K562 (cell line): ENCODE measurements around the gene APOA1. TPM values are rescaled to one million over a fixed set of nuclear protein-coding genes. Genes with fewer than 3 reads are reported as not detected.
A peak's percentile ranks its signal among the peaks of the same experiment; 100 is the strongest.

Source experiments
- ATAC-seq: fragments of 200-7000 bp; cut with Tn5 transposase; 3 replicates; pipeline ENCODE4 v1.9.1; 2020; ENCODE audit warnings: moderate library complexity
- BruUV-seq: library from RNA; stranded (reverse); fragments of 400-500 nt; replicated peaks from 2 replicates; lab custom pipeline; 2021; lab: Mats Ljungman, UMichigan
- CTCF ChIA-PET: fragments of 300-600 bp; formaldehyde crosslinking; extraction: SDS; loops from one replicate; lab custom pipeline; 2021; ENCODE audit warnings: low intra/inter-chr PET ratio; lab: Yijun Ruan, JAX
- POLR2A ChIA-PET: fragments of 300-600, 350-650 bp; sonication (Branson Sonifier 250); formaldehyde crosslinking; extraction: SDS; loops from one replicate; lab custom pipeline; 2021; ENCODE audit warnings: antibody characterized with exemption, inconsistent platforms; lab: Yijun Ruan, JAX
- DNase-seq, 4 experiments: peaks; one replicate each; pipeline versions ENCODE4 v3.0.0 to v3.0.0-alpha.2; 2011 to 2018; ENCODE audit warnings: low spot score in 3 of 4, mixed read lengths in 3 of 4; ENCODE audit errors: extremely low read depth in 1 of 4
- FAIRE-seq: peaks from 2 replicates; lab custom pipeline; 2011; peaks lifted over from hg19 to GRCh38; lab: Jason Lieb, UNC
- H2AFZ ChIP-seq: 2 replicates; pipeline ENCODE4 v1.6.0; 2011; ENCODE audit warnings: low read depth, low read length, control low read depth, inconsistent platforms
- H3K27ac ChIP-seq: fragments of 200-600 bp; 3 replicates; pipeline ENCODE4 v1.8.0; 2011; ENCODE audit warnings: low read depth, mild to moderate bottlenecking, control low read depth, inconsistent platforms, low read length, moderate library complexity, mixed read lengths; ENCODE audit errors: extremely low read depth
- H3K27me3 ChIP-seq, 2 experiments: fragments of 300-600 bp in 1 of 2; 2 replicates in 1 of 2; 3 replicates in 1 of 2; pipeline versions ENCODE4 v1.6.0 to v1.8.0; 2011; ENCODE audit warnings: inconsistent platforms in 2 of 2, low read length in 2 of 2, mild to moderate bottlenecking in 1 of 2, mixed read lengths in 1 of 2, moderate library complexity in 1 of 2; ENCODE audit not compliant: control insufficient read depth in 2 of 2, insufficient read depth in 2 of 2
- H3K36me3 ChIP-seq: fragments of 300-600 bp; 3 replicates; pipeline ENCODE4 v1.8.0; 2011; ENCODE audit warnings: mild to moderate bottlenecking, low read length, inconsistent platforms; ENCODE audit not compliant: control insufficient read depth, insufficient read depth
- H3K4me1 ChIP-seq, 2 experiments: fragments of 200-600 bp in 1 of 2; replicated peaks in 1 of 2; 2 replicates in 1 of 2; 3 replicates in 1 of 2; pipeline versions ENCODE4 v1.5.1 to v1.8.0; 2011; ENCODE audit warnings: inconsistent platforms in 2 of 2, low read length in 2 of 2, mild to moderate bottlenecking in 1 of 2, mixed read lengths in 1 of 2, moderate library complexity in 1 of 2; ENCODE audit not compliant: control insufficient read depth in 2 of 2, insufficient read depth in 2 of 2
- H3K4me2 ChIP-seq: 2 replicates; pipeline ENCODE4 v1.6.1; 2011; ENCODE audit warnings: low read length, control low read depth, inconsistent platforms, mixed read lengths; ENCODE audit not compliant: insufficient read depth
- H3K4me3 ChIP-seq: fragments of 200-600 bp; sonication (generic), shearing (Covaris generic); 2 replicates; pipeline ENCODE4 v1.5.1; 2016; ENCODE audit warnings: control low read depth, inconsistent platforms
- H3K79me2 ChIP-seq: fragments of 200-600 bp; 3 replicates; pipeline ENCODE4 v1.8.0; 2011; ENCODE audit warnings: low read length, inconsistent platforms; ENCODE audit not compliant: control insufficient read depth, insufficient read depth
- H3K9ac ChIP-seq, 2 experiments: 2 replicates each; pipeline versions ENCODE4 v1.6.0 to v1.6.1; 2011; ENCODE audit warnings: low read depth in 2 of 2, low read length in 2 of 2, control low read depth in 1 of 2, inconsistent platforms in 1 of 2, mild to moderate bottlenecking in 1 of 2, mixed read lengths in 1 of 2; ENCODE audit not compliant: insufficient read depth in 1 of 2
- H3K9me1 ChIP-seq: one replicate; pipeline ENCODE4 v1.6.0; 2011; ENCODE audit warnings: inconsistent platforms, mild to moderate bottlenecking, low read length, moderate library complexity; ENCODE audit not compliant: control insufficient read depth, insufficient read depth
- H3K9me3 ChIP-seq: replicated peaks from 2 replicates; pipeline ENCODE4 v1.5.1; 2011; ENCODE audit warnings: low read depth, low read length, inconsistent platforms; ENCODE audit not compliant: control insufficient read depth, insufficient read depth
- H4K20me1 ChIP-seq: replicated peaks from 2 replicates; pipeline ENCODE4 v1.6.1; 2011; ENCODE audit warnings: low read length, inconsistent platforms, mixed read lengths; ENCODE audit not compliant: control insufficient read depth, insufficient read depth
- BRF1 ChIP-seq: IDR thresholded peaks from 3 replicates; pipeline ENCODE4 v1.6.1; 2011; ENCODE audit warnings: borderline replicate concordance, mild to moderate bottlenecking; ENCODE audit not compliant: insufficient read length; ENCODE audit errors: extremely low read depth
- CGGBP1 ChIP-seq: fragments of 250-450 bp; sonication (Bioruptor Pico); IDR thresholded peaks from 2 replicates; pipeline ENCODE4 v1.9.0; 2021; ENCODE audit warnings: mild to moderate bottlenecking
- CREB5 ChIP-seq: fragments of 250-450 bp; sonication (Bioruptor Pico); IDR thresholded peaks from 2 replicates; pipeline ENCODE4 v1.5.0; 2020; ENCODE audit warnings: mild to moderate bottlenecking
- FOSL1 ChIP-seq: fragments of 200-800 bp; sonication (Bioruptor generic); conservative IDR thresholded peaks from 2 replicates; pipeline ENCODE4 v1.6.1; 2016; ENCODE audit warnings: missing genetic modification characterization, missing compliant biosample characterization
- KDM5B ChIP-seq: fragments of 200-600 bp; sonication (generic); IDR thresholded peaks from 2 replicates; pipeline ENCODE4 v1.6.1; 2012; ENCODE audit warnings: low read depth, mild to moderate bottlenecking, moderate library complexity, low read length, control low read depth, inconsistent platforms; ENCODE audit not compliant: insufficient replicate concordance
- LARP7 ChIP-seq: fragments of 450-650 bp; IDR thresholded peaks from 2 replicates; pipeline ENCODE4 v1.6.1; 2016
- MCM2 ChIP-seq: fragments of 450-650 bp; IDR thresholded peaks from 2 replicates; pipeline ENCODE4 v1.6.1; 2017; ENCODE audit warnings: low read depth, mild to moderate bottlenecking
- MCM7 ChIP-seq, 2 experiments: fragments of 450-650 bp; IDR thresholded peaks; 2 replicates each; pipeline ENCODE4 v1.6.1; 2016 to 2018
- MEIS2 ChIP-seq: fragments of 450-650 bp; IDR thresholded peaks from 2 replicates; pipeline ENCODE4 v1.6.1; 2014; ENCODE audit warnings: mild to moderate bottlenecking; ENCODE audit not compliant: partially characterized antibody
- NR2F6 ChIP-seq: fragments of 450-650 bp; formaldehyde crosslinking; IDR thresholded peaks from 2 replicates; pipeline ENCODE4 v1.4.0; 2020; ENCODE audit warnings: mild to moderate bottlenecking
- ZBTB5 ChIP-seq: fragments of 450-650 bp; IDR thresholded peaks from 2 replicates; pipeline ENCODE4 v1.6.1; 2017; ENCODE audit warnings: antibody characterized with exemption
- ZNF124 ChIP-seq: sonication (generic); formaldehyde crosslinking; IDR thresholded peaks from 2 replicates; pipeline ENCODE4 v1.8.1; 2022; ENCODE audit warnings: missing genetic modification reagents
- ZNF165 ChIP-seq: fragments of 250-450 bp; sonication (Bioruptor Pico); IDR thresholded peaks from 2 replicates; pipeline ENCODE4 v1.4.0; 2020; ENCODE audit warnings: borderline replicate concordance
- ZNF224 ChIP-seq: sonication (generic); formaldehyde crosslinking; IDR thresholded peaks from 2 replicates; pipeline ENCODE4 v1.8.0; 2022; ENCODE audit warnings: mild to moderate bottlenecking, missing genetic modification reagents
- ZNF75A ChIP-seq: fragments of 450-650 bp; formaldehyde crosslinking; IDR thresholded peaks from 2 replicates; pipeline ENCODE4 v1.4.0; 2020; ENCODE audit warnings: mild to moderate bottlenecking
- WGBS: fragments of 100-300 bp; shearing (Covaris generic); methylation state at CpG from one replicate; pipeline ENCODE4 v1.1.6; 2016; ENCODE audit warnings: low coverage, mixed read lengths; ENCODE audit not compliant: insufficient coverage; ENCODE audit errors: missing lambda C conversion rate; 5-methylcytosine and 5-hydroxymethylcytosine counted together
- in situ Hi-C: fragments of 300-500 bp; cut with MboI; formaldehyde crosslinking; loops from 4 replicates; pipeline ENCODE4 v1.15.0; 2018; ENCODE audit warnings: inconsistent platforms, mixed read lengths
- intact Hi-C: fragments of 100-400 bp; cut with micrococcal nuclease; formaldehyde crosslinking; loops from 2 replicates; pipeline ENCODE4 v1.14.2; 2022
- polyA plus RNA-seq, 8 experiments: library from polyadenylated mRNA; depleted of rRNA in 4 of 8; stranded (reverse) in 5 of 8; unstranded in 3 of 8; fragments of >200 nt; fragmentation: Nextera tagmentation in 2 of 8; fragmentation: Illumina TruSeq in 1 of 8; extraction: Ambion mirVana in 2 of 8; extraction: Trizol in 1 of 8; gene quantifications; 2 replicates each; pipeline versions ENCODE4 v1.2.1 to v1.2.3, GENCODE V29; 2011 to 2014; ENCODE audit warnings: inconsistent platforms in 1 of 8, missing spikeins in 1 of 8
- total RNA-seq, 7 experiments: library from RNA; depleted of rRNA in 6 of 7; stranded (reverse); fragments of >200 nt in 6 of 7; fragmentation: Illumina TruSeq in 2 of 7; extraction: Trizol in 2 of 7; gene quantifications; 2 replicates each; pipeline versions ENCODE4 v1.2.1 to v1.2.3, GENCODE V29; 2011 to 2021; ENCODE audit warnings: low replicate concordance in 1 of 7

The APOA1 gene
- total and polyA plus RNA-seq, 9 of the 15 experiments (the other 6 are each of a cell fraction or from before 2014, with no cell fraction given): 1.8 TPM; not detected in 8

GRCh38 chr11:116874251-116874650, 36.8 kb upstream of the APOA1 start:
- Histone ChIP-seq H2AFZ (no peak overlapping the region), H3K4me1 (no peaks in the 10 kb centered on the region), H4K20me1 (no peaks in the 10 kb centered on the region), H3K79me2 (no peaks in the 10 kb centered on the region), H3K4me2 (no peak overlapping the region), H3K27ac (no peak overlapping the region), H3K4me3 (no peak overlapping the region), H3K36me3 (peaks cover 64% of the 10 kb centered on the region), H3K9ac (no peak overlapping the region), H3K9me3 (no peaks in the 10 kb centered on the region), H3K27me3 (no peaks in the 10 kb centered on the region), H3K9me1 (no peaks in the 10 kb centered on the region)
- no peak for FAIRE-seq
- in situ Hi-C loops (no loop called here), intact Hi-C loops (no loop called here)
- BruUV-seq: no TSS peak
- DNase-seq: no peak
- TF ChIP-seq MEIS2 (peak; percentile 41), ZNF165 (CRISPR knock-in tag) (no peak), FOSL1 (peak; percentile 66), NR2F6 (CRISPR knock-in tag) (no peak), LARP7 (no peak)
- ChIA-PET CTCF (no interaction called here), POLR2A (interaction anchor here (0.7 kb wide), 1 partner anchor 86 kb away, joined by 3 read pairs; no protein-coding TSS in a partner anchor)
- no peak for ATAC-seq
- 54% methylated on average over 2 of the region's 2 CpGs for WGBS

GRCh38 chr11:116873381-116873780, 36.0 kb upstream of the APOA1 start:
- FAIRE-seq: no peak
- intact Hi-C loops: no loop called here
- BruUV-seq: no TSS peak
- ChIA-PET CTCF (no interaction called here), POLR2A (interaction anchor here (0.7 kb wide), 1 partner anchor 85 kb away, joined by 3 read pairs; no protein-coding TSS in a partner anchor)
- Histone ChIP-seq H3K4me1 (no peaks in the 10 kb centered on the region), H2AFZ (no peak overlapping the region), H3K36me3 (peaks cover 73% of the 10 kb centered on the region), H3K9me3 (no peaks in the 10 kb centered on the region), H3K9ac (no peak overlapping the region), H4K20me1 (no peaks in the 10 kb centered on the region), H3K27ac (no peak overlapping the region), H3K9me1 (no peaks in the 10 kb centered on the region), H3K27me3 (no peaks in the 10 kb centered on the region), H3K79me2 (no peaks in the 10 kb centered on the region), H3K4me2 (no peak overlapping the region), H3K4me3 (no peak overlapping the region)
- in situ Hi-C loops: no loop called here
- no peak for DNase-seq
- ATAC-seq: no peak
- 98% methylated on average over 11 of the region's 11 CpGs for WGBS
- TF ChIP-seq BRF1: no peak
- TF ChIP-seq KDM5B: no peak
- TF ChIP-seq MCM2: no peak
- TF ChIP-seq ZBTB5: no peak
- TF ChIP-seq CGGBP1: no peak
- TF ChIP-seq ZNF224 (CRISPR knock-in tag): no peak
- TF ChIP-seq ZNF124 (CRISPR knock-in tag): no peak
- TF ChIP-seq MCM7 (IDR thresholded peaks at IDR 0.05): no peak
- TF ChIP-seq CREB5 (CRISPR knock-in tag): no peak
- TF ChIP-seq ZNF75A (CRISPR knock-in tag): no peak
